ENCODE data around the gene PARD6G. TPM values are rescaled to one million over a fixed set of nuclear protein-coding genes. Genes with fewer than 3 reads are reported as not detected.

The PARD6G gene
- total RNA-seq, 1 experiment from 2014 or later: not detected

GRCh38 chr18:80170395-80171053, 76.8 kb downstream of the PARD6G start:
- Histone ChIP-seq H3K9me2 (replicated peaks; ENCODE audit: insufficient read depth, low read length) (no peaks in the 10 kb centered on the region), H3K4me1 (ENCODE audit: low read length) (no peaks in the 10 kb centered on the region)

GRCh38 chr18:80169607-80170006, 77.7 kb downstream of the PARD6G start:
- Histone ChIP-seq H3K27me3 (ENCODE audit: low read length) (no peaks in the 10 kb centered on the region; the same call in 1 of the 2 replicates), H3K9me2 (replicated peaks; ENCODE audit: insufficient read depth, low read length) (no peaks in the 10 kb centered on the region), H2AFZ (ENCODE audit: low read length) (no peak overlapping the region), H3K4me1 (ENCODE audit: low read length) (no peaks in the 10 kb centered on the region), H4K20me1 (ENCODE audit: insufficient read depth, low read depth, low read length) (no peaks in the 10 kb centered on the region), H3K9ac (ENCODE audit: low read length) (no peak overlapping the region), H3K36me3 (ENCODE audit: insufficient read depth, low read length) (no peaks in the 10 kb centered on the region), H3K4me3 (ENCODE audit: low read length) (no peak overlapping the region), H3K4me2 (ENCODE audit: low read depth, low read length, poor library complexity, severe bottlenecking) (no peak overlapping the region), H3K9me3 (ENCODE audit: low read length) (no peaks in the 10 kb centered on the region), H3K27ac (ENCODE audit: low read length) (no peak overlapping the region), H3K79me2 (ENCODE audit: low read length) (no peaks in the 10 kb centered on the region)
- DNase-seq: no peak

More at GRCh38 chr18:80170395-80171053, 76.8 kb downstream of the PARD6G start:
- no peak overlapping the region for H2AFZ ChIP-seq (ENCODE audit: low read length)
- H3K27ac ChIP-seq (ENCODE audit: low read length): no peak overlapping the region
- H3K9me3 ChIP-seq (ENCODE audit: low read length): no peaks in the 10 kb centered on the region
- no peak overlapping the region for H3K4me3 ChIP-seq (ENCODE audit: low read length)
- no peaks in the 10 kb centered on the region for H4K20me1 ChIP-seq (ENCODE audit: insufficient read depth, low read depth, low read length)
- no peak overlapping the region for H3K9ac ChIP-seq (ENCODE audit: low read length)
- H3K4me2 ChIP-seq (ENCODE audit: low read depth, low read length, poor library complexity, severe bottlenecking): no peak overlapping the region
- H3K79me2 ChIP-seq (ENCODE audit: low read length): no peaks in the 10 kb centered on the region
- no peak for DNase-seq
- H3K27me3 ChIP-seq (ENCODE audit: low read length): no peaks in the 10 kb centered on the region; the same call in 1 of the 2 replicates
- no peaks in the 10 kb centered on the region for H3K36me3 ChIP-seq (ENCODE audit: insufficient read depth, low read length)

- Histone ChIP-seq H4K20me1 (ENCODE audit: insufficient read depth, low read depth, low read length) (no peaks in the 10 kb centered on the region), H2AFZ (ENCODE audit: low read length) (no peak overlapping the region), H3K4me3 (ENCODE audit: low read length) (no peak overlapping the region), H3K36me3 (ENCODE audit: insufficient read depth, low read length) (no peaks in the 10 kb centered on the region), H3K9me2 (replicated peaks; ENCODE audit: insufficient read depth, low read length) (no peaks in the 10 kb centered on the region), H3K4me2 (ENCODE audit: low read depth, low read length, poor library complexity, severe bottlenecking) (no peak overlapping the region), H3K9ac (ENCODE audit: low read length) (no peak overlapping the region), H3K27me3 (ENCODE audit: low read length) (no peaks in the 10 kb centered on the region; the same call in 1 of the 2 replicates), H3K9me3 (ENCODE audit: low read length) (no peaks in the 10 kb centered on the region), H3K79me2 (ENCODE audit: low read length) (no peaks in the 10 kb centered on the region), H3K27ac (ENCODE audit: low read length) (no peak overlapping the region), H3K4me1 (ENCODE audit: low read length) (no peaks in the 10 kb centered on the region)
- no peak for DNase-seq
Observed at GRCh38 chr18:80168982-80169381, 78.3 kb downstream of the PARD6G start.

GRCh38 chr18:80168346-80168745, 79.0 kb downstream of the PARD6G start:
- Histone ChIP-seq H3K9ac (ENCODE audit: low read length) (no peak overlapping the region), H3K9me2 (replicated peaks; ENCODE audit: insufficient read depth, low read length) (no peaks in the 10 kb centered on the region)

GRCh38 chr18:80167931-80168330, 79.4 kb downstream of the PARD6G start:
- Histone ChIP-seq H3K4me1 (ENCODE audit: low read length) (no peaks in the 10 kb centered on the region), H3K27me3 (ENCODE audit: low read length) (no peaks in the 10 kb centered on the region; the same call in 1 of the 2 replicates), H4K20me1 (ENCODE audit: insufficient read depth, low read depth, low read length) (no peaks in the 10 kb centered on the region), H3K27ac (ENCODE audit: low read length) (no peak overlapping the region), H3K4me3 (ENCODE audit: low read length) (no peak overlapping the region), H3K9me3 (ENCODE audit: low read length) (no peaks in the 10 kb centered on the region), H3K36me3 (ENCODE audit: insufficient read depth, low read length) (no peaks in the 10 kb centered on the region), H3K79me2 (ENCODE audit: low read length) (no peaks in the 10 kb centered on the region), H2AFZ (ENCODE audit: low read length) (no peak overlapping the region), H3K4me2 (ENCODE audit: low read depth, low read length, poor library complexity, severe bottlenecking) (no peak overlapping the region), H3K9ac (ENCODE audit: low read length) (no peak overlapping the region), H3K9me2 (replicated peaks; ENCODE audit: insufficient read depth, low read length) (no peaks in the 10 kb centered on the region)
- DNase-seq: no peak

More at GRCh38 chr18:80168346-80168745, 79.0 kb downstream of the PARD6G start:
- DNase-seq: no peak
- Histone ChIP-seq H3K4me2 (ENCODE audit: low read depth, low read length, poor library complexity, severe bottlenecking) (no peak overlapping the region), H3K36me3 (ENCODE audit: insufficient read depth, low read length) (no peaks in the 10 kb centered on the region), H3K27me3 (ENCODE audit: low read length) (no peaks in the 10 kb centered on the region; the same call in 1 of the 2 replicates), H4K20me1 (ENCODE audit: insufficient read depth, low read depth, low read length) (no peaks in the 10 kb centered on the region), H3K9me3 (ENCODE audit: low read length) (no peaks in the 10 kb centered on the region), H3K4me3 (ENCODE audit: low read length) (no peak overlapping the region), H3K27ac (ENCODE audit: low read length) (no peak overlapping the region), H2AFZ (ENCODE audit: low read length) (no peak overlapping the region), H3K79me2 (ENCODE audit: low read length) (no peaks in the 10 kb centered on the region), H3K4me1 (ENCODE audit: low read length) (no peaks in the 10 kb centered on the region)

GRCh38 chr18:80167331-80167730, 80.0 kb downstream of the PARD6G start:
- H2AFZ ChIP-seq (ENCODE audit: low read length): no peak overlapping the region
- H3K79me2 ChIP-seq (ENCODE audit: low read length): no peaks in the 10 kb centered on the region
- no peaks in the 10 kb centered on the region for H3K9me2 ChIP-seq (replicated peaks; ENCODE audit: insufficient read depth, low read length)
- no peaks in the 10 kb centered on the region for H3K4me1 ChIP-seq (ENCODE audit: low read length)
- no peaks in the 10 kb centered on the region for H3K36me3 ChIP-seq (ENCODE audit: insufficient read depth, low read length)
- H3K27ac ChIP-seq (ENCODE audit: low read length): no peak overlapping the region
- no peaks in the 10 kb centered on the region; the same call in 1 of the 2 replicates for H3K27me3 ChIP-seq (ENCODE audit: low read length)
- no peak overlapping the region for H3K4me2 ChIP-seq (ENCODE audit: low read depth, low read length, poor library complexity, severe bottlenecking)
- H4K20me1 ChIP-seq (ENCODE audit: insufficient read depth, low read depth, low read length): no peaks in the 10 kb centered on the region
- no peaks in the 10 kb centered on the region for H3K9me3 ChIP-seq (ENCODE audit: low read length)
- H3K9ac ChIP-seq (ENCODE audit: low read length): no peak overlapping the region
- no peak for DNase-seq
- H3K4me3 ChIP-seq (ENCODE audit: low read length): no peak overlapping the region

- Histone ChIP-seq H3K9me3 (ENCODE audit: low read length) (no peaks in the 10 kb centered on the region), H3K79me2 (ENCODE audit: low read length) (no peaks in the 10 kb centered on the region), H3K9me2 (replicated peaks; ENCODE audit: insufficient read depth, low read length) (no peaks in the 10 kb centered on the region), H3K9ac (ENCODE audit: low read length) (no peak overlapping the region), H3K4me3 (ENCODE audit: low read length) (no peak overlapping the region), H3K36me3 (ENCODE audit: insufficient read depth, low read length) (no peaks in the 10 kb centered on the region), H3K27ac (ENCODE audit: low read length) (no peak overlapping the region), H4K20me1 (ENCODE audit: insufficient read depth, low read depth, low read length) (no peaks in the 10 kb centered on the region), H2AFZ (ENCODE audit: low read length) (no peak overlapping the region), H3K27me3 (ENCODE audit: low read length) (no peaks in the 10 kb centered on the region; the same call in 1 of the 2 replicates), H3K4me1 (ENCODE audit: low read length) (no peaks in the 10 kb centered on the region), H3K4me2 (ENCODE audit: low read depth, low read length, poor library complexity, severe bottlenecking) (no peak overlapping the region)
- DNase-seq: no peak
Observed at GRCh38 chr18:80166725-80167124, 80.6 kb downstream of the PARD6G start.

- Histone ChIP-seq H3K27me3 (ENCODE audit: low read length) (no peaks in the 10 kb centered on the region; the same call in 1 of the 2 replicates), H3K79me2 (ENCODE audit: low read length) (no peaks in the 10 kb centered on the region), H3K4me1 (ENCODE audit: low read length) (no peaks in the 10 kb centered on the region), H3K9me2 (replicated peaks; ENCODE audit: insufficient read depth, low read length) (no peaks in the 10 kb centered on the region), H3K36me3 (ENCODE audit: insufficient read depth, low read length) (no peaks in the 10 kb centered on the region), H3K4me3 (ENCODE audit: low read length) (no peak overlapping the region), H3K4me2 (ENCODE audit: low read depth, low read length, poor library complexity, severe bottlenecking) (no peak overlapping the region), H3K9me3 (ENCODE audit: low read length) (no peaks in the 10 kb centered on the region), H3K9ac (ENCODE audit: low read length) (no peak overlapping the region), H4K20me1 (ENCODE audit: insufficient read depth, low read depth, low read length) (no peaks in the 10 kb centered on the region), H2AFZ (ENCODE audit: low read length) (no peak overlapping the region), H3K27ac (ENCODE audit: low read length) (no peak overlapping the region)
- DNase-seq: no peak
Observed at GRCh38 chr18:80166240-80166639, 81.1 kb downstream of the PARD6G start.
